ENCODE measurements around the gene SLIT1.

SLIT1 gene

DNA sequence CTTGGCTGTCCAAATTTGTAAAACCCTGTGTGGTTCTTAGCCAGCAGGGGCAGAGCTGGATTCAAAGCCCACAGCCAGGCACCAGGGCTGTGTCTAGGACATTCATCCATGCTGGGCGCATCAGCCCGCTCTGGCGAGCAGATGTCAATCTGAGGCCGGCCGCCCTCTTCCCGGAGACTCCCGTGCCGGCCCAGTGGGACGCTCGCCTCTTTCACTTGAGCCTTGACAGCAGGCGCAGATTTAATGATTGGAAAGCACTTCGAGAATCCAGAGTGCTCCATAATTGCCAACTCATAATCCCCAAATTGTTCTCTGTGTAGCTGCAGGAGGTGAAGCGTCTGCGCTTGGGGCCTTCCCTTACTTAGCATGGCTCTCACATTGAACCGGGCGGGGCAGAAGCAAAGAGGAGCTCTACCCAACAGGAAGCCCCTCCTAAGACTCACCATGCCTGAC is 36.7 kb downstream of the SLIT1 start:
- Histone ChIP-seq H3K36me3 (ENCODE audit: control insufficient read depth, insufficient read depth, low read length) (no peaks in the 10 kb centered on the region), H3K9ac (ENCODE audit: low read depth, low read length) (no peak overlapping the region), H3K27me3 (ENCODE audit: control insufficient read depth, insufficient read depth, low read length) (no peaks in the 10 kb centered on the region), H3K4me3 (ENCODE audit: low read depth, low read length) (no peak overlapping the region), H3K9me3 (ENCODE audit: control insufficient read depth, insufficient read depth, low read length) (no peaks in the 10 kb centered on the region), H3K4me1 (ENCODE audit: control insufficient read depth, insufficient read depth, low read length) (no peaks in the 10 kb centered on the region)

DNA sequence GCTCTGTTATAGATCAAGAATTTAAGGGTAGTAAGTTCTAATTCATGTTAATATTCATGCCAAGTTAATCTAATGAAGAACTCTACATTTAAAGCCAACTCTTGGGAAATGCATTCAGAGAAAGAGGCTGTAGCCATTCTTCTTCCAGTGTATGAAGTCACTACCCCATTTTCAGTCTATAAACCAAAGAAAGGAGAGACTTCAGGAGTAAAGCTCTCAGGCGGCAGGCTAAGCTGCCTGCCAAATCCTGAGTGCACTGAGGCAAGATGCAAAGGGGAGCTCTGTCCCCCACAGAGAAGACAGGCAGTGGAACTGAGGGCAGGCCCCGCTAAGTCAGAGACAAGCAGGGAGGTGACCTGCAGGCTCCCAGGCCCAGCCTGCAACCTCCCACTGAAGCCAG is 41.5 kb downstream of the SLIT1 start:
- H3K9ac ChIP-seq (ENCODE audit: low read depth, low read length) = no peak overlapping the region
- peaks cover 14% of the 10 kb centered on the region for H3K4me1 ChIP-seq (ENCODE audit: control insufficient read depth, insufficient read depth, low read length)
- no peaks in the 10 kb centered on the region for H3K36me3 ChIP-seq (ENCODE audit: control insufficient read depth, insufficient read depth, low read length)
- H3K9me3 ChIP-seq (ENCODE audit: control insufficient read depth, insufficient read depth, low read length) = no peaks in the 10 kb centered on the region
- H3K27me3 ChIP-seq (ENCODE audit: control insufficient read depth, insufficient read depth, low read length) = peaks cover 8% of the 10 kb centered on the region
- H3K4me3 ChIP-seq (ENCODE audit: low read depth, low read length) = no peak overlapping the region

DNA sequence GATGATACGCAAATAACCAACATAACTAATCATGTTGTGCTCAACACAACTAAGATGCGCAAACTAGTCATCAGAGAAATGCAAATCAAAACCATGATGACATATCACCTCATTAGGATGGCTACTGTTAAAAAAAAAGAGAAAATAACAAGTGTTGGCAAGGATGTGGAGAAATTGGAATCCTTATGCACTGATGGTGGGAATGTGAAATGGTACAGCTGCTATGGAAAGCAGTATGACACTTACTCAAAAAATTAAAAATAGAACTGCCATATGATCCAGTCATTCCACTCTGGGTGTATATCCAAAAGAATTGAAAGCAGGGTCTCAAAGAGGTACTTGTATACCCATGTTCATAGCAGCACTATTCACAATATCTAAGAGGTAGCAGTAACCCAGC is 42.9 kb downstream of the SLIT1 start:
- H3K27me3 ChIP-seq (ENCODE audit: control insufficient read depth, insufficient read depth, low read length) = peaks cover 8% of the 10 kb centered on the region
- H3K36me3 ChIP-seq (ENCODE audit: control insufficient read depth, insufficient read depth, low read length) = no peaks in the 10 kb centered on the region
- H3K4me3 ChIP-seq (ENCODE audit: low read depth, low read length) = no peak overlapping the region
- H3K9me3 ChIP-seq (ENCODE audit: control insufficient read depth, insufficient read depth, low read length) = no peaks in the 10 kb centered on the region
- H3K9ac ChIP-seq (ENCODE audit: low read depth, low read length) = no peak overlapping the region
- peaks cover 14% of the 10 kb centered on the region for H3K4me1 ChIP-seq (ENCODE audit: control insufficient read depth, insufficient read depth, low read length)

DNA sequence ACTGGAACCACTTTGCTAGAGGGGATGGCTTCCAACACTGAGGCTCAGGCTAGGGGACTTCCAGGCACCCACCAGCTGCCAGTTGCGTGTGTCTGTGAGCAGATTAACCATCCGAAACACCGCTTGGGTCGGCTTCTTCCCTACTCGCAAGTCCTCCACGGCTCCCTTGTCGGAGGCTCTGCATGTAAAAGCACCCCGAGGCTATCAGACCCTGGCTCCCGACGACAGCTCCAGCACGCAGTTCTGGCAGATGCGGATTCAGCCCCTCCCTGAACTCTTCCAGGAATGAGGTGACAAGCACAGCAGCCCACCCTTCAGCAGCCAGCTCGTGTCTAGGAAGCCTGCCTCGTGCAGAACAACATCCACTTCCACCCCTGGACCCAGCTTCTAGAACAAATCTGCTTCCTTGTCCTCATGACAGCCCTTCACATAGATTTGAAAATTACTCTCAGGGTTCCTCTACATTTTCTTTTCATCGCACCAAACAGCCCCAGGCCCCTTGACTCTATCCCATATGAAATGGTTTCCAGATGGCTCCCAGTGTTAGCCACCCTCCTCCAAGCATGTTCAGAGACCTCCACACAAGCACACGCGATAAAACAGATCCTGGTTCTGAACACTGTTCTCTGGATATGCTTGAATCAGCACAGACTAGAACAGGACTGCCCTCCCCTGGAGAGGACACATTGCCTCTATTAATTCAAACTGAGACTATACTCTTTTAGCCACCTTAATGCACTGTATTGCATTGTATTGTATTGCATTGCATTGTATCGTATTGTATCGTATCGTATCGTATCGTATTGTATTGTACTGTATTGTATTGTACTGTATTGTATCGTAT is 44.6 kb downstream of the SLIT1 start:
- no peaks in the 10 kb centered on the region for H3K9me3 ChIP-seq (ENCODE audit: control insufficient read depth, insufficient read depth, low read length)
- H3K4me3 ChIP-seq (ENCODE audit: low read depth, low read length) = peak overlapping the region; percentile 24
- no peak overlapping the region for H3K9ac ChIP-seq (ENCODE audit: low read depth, low read length)
- no peaks in the 10 kb centered on the region for H3K36me3 ChIP-seq (ENCODE audit: control insufficient read depth, insufficient read depth, low read length)
- H3K27me3 ChIP-seq (ENCODE audit: control insufficient read depth, insufficient read depth, low read length) = peaks cover 8% of the 10 kb centered on the region
- H3K4me1 ChIP-seq (ENCODE audit: control insufficient read depth, insufficient read depth, low read length) = peaks cover 14% of the 10 kb centered on the region

DNA sequence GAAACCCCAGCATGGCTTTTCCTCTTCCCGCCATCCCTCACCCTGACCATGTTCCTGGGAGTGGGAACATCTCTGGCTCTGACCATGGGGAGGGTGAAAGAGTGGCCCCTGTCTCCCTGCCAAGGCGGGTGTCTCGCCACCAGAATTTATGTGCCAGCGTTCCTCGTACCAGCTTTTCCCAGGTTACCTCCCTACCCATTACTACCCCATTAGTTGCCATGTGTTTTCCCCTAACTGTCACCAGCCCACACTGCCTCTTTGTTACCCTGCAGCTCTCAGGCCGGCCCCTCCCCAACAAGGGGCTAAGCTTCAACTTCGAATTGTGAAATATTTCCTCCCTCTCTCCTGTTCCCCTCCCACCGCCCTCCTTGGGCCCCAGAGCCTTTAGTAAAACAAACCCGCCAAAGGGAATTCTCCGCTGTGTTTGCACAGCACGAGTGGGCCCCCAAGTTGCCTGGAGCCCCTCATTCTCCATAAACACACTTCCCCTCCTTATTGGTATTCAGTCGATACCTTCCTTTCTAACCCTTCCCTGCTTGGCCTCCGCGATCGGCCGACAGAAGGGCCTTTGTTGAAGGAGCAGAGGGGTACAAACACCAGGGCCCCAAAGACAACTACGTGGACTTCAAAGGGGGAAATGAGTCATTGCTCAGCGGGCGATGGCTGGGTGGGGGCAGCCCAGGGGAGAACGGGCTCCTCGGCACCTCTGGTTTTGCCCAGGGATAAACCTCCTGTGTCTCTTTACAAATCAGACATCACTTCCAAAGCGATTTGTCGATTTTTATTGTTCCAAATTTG is 45.5 kb downstream of the SLIT1 start:
- Histone ChIP-seq H3K27me3 (ENCODE audit: control insufficient read depth, insufficient read depth, low read length) (peaks cover 8% of the 10 kb centered on the region), H3K9ac (ENCODE audit: low read depth, low read length) (no peak overlapping the region), H3K4me3 (ENCODE audit: low read depth, low read length) (peak overlapping the region; percentile 24), H3K4me1 (ENCODE audit: control insufficient read depth, insufficient read depth, low read length) (peaks cover 16% of the 10 kb centered on the region), H3K36me3 (ENCODE audit: control insufficient read depth, insufficient read depth, low read length) (no peaks in the 10 kb centered on the region), H3K9me3 (ENCODE audit: control insufficient read depth, insufficient read depth, low read length) (no peaks in the 10 kb centered on the region)

- Histone ChIP-seq H3K4me1 (ENCODE audit: control insufficient read depth, insufficient read depth, low read length) (peaks cover 19% of the 10 kb centered on the region), H3K9ac (ENCODE audit: low read depth, low read length) (no peak overlapping the region), H3K36me3 (ENCODE audit: control insufficient read depth, insufficient read depth, low read length) (no peaks in the 10 kb centered on the region), H3K27me3 (ENCODE audit: control insufficient read depth, insufficient read depth, low read length) (peaks cover 8% of the 10 kb centered on the region), H3K4me3 (ENCODE audit: low read depth, low read length) (no peak overlapping the region), H3K9me3 (ENCODE audit: control insufficient read depth, insufficient read depth, low read length) (no peaks in the 10 kb centered on the region)
Measured at GRCh38 chr10:97139651-97140048, 46.1 kb downstream of the SLIT1 start.

- peaks cover 8% of the 10 kb centered on the region for H3K27me3 ChIP-seq (ENCODE audit: control insufficient read depth, insufficient read depth, low read length)
- no peak overlapping the region for H3K9ac ChIP-seq (ENCODE audit: low read depth, low read length)
- H3K4me3 ChIP-seq (ENCODE audit: low read depth, low read length) = no peak overlapping the region
- H3K4me1 ChIP-seq (ENCODE audit: control insufficient read depth, insufficient read depth, low read length) = peaks cover 19% of the 10 kb centered on the region
- H3K9me3 ChIP-seq (ENCODE audit: control insufficient read depth, insufficient read depth, low read length) = no peaks in the 10 kb centered on the region
- H3K36me3 ChIP-seq (ENCODE audit: control insufficient read depth, insufficient read depth, low read length) = no peaks in the 10 kb centered on the region
Measured at GRCh38 chr10:97138846-97139245, 46.9 kb downstream of the SLIT1 start.

GRCh38 chr10:97138174-97138573 is 47.6 kb downstream of the SLIT1 start:
- Histone ChIP-seq H3K27me3 (ENCODE audit: control insufficient read depth, insufficient read depth, low read length) (peaks cover 8% of the 10 kb centered on the region), H3K9ac (ENCODE audit: low read depth, low read length) (no peak overlapping the region), H3K36me3 (ENCODE audit: control insufficient read depth, insufficient read depth, low read length) (no peaks in the 10 kb centered on the region), H3K4me1 (ENCODE audit: control insufficient read depth, insufficient read depth, low read length) (peaks cover 19% of the 10 kb centered on the region), H3K4me3 (ENCODE audit: low read depth, low read length) (no peak overlapping the region), H3K9me3 (ENCODE audit: control insufficient read depth, insufficient read depth, low read length) (no peaks in the 10 kb centered on the region)

GRCh38 chr10:97136756-97137155 is 49.0 kb downstream of the SLIT1 start:
- peaks cover 8% of the 10 kb centered on the region for H3K27me3 ChIP-seq (ENCODE audit: control insufficient read depth, insufficient read depth, low read length)
- H3K4me1 ChIP-seq (ENCODE audit: control insufficient read depth, insufficient read depth, low read length) = peaks cover 19% of the 10 kb centered on the region
- no peaks in the 10 kb centered on the region for H3K36me3 ChIP-seq (ENCODE audit: control insufficient read depth, insufficient read depth, low read length)
- H3K4me3 ChIP-seq (ENCODE audit: low read depth, low read length) = no peak overlapping the region
- H3K9me3 ChIP-seq (ENCODE audit: control insufficient read depth, insufficient read depth, low read length) = no peaks in the 10 kb centered on the region
- H3K9ac ChIP-seq (ENCODE audit: low read depth, low read length) = no peak overlapping the region

DNA sequence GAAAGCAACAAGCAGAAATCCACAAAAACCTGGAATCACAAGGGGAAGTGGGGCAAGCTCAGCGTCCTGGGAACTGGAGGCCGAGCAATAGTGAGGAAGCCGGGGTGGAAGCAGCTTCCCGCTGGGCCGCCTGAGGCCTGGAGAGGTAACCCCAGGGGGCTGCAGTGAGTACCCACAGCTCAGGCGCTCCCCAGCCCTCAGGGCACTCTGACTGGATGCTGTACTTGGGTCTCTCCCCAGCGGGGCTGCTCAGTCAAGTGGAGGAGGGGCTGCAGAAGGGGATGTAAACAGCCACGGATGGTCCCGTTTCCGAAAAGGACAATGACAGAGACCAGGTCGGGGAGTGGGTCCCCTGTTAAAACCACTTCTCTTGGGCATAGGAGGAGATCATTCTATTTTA is 50.3 kb downstream of the SLIT1 start:
- Histone ChIP-seq H3K9me3 (ENCODE audit: control insufficient read depth, insufficient read depth, low read length) (no peaks in the 10 kb centered on the region), H3K4me3 (ENCODE audit: low read depth, low read length) (no peak overlapping the region), H3K27me3 (ENCODE audit: control insufficient read depth, insufficient read depth, low read length) (peaks cover 4% of the 10 kb centered on the region), H3K9ac (ENCODE audit: low read depth, low read length) (no peak overlapping the region), H3K36me3 (ENCODE audit: control insufficient read depth, insufficient read depth, low read length) (no peaks in the 10 kb centered on the region), H3K4me1 (ENCODE audit: control insufficient read depth, insufficient read depth, low read length) (peaks cover 11% of the 10 kb centered on the region)

GRCh38 chr10:97134983-97135382 is 50.8 kb downstream of the SLIT1 start:
- Histone ChIP-seq H3K27me3 (ENCODE audit: control insufficient read depth, insufficient read depth, low read length) (peaks cover 4% of the 10 kb centered on the region), H3K4me3 (ENCODE audit: low read depth, low read length) (no peak overlapping the region), H3K9me3 (ENCODE audit: control insufficient read depth, insufficient read depth, low read length) (no peaks in the 10 kb centered on the region), H3K4me1 (ENCODE audit: control insufficient read depth, insufficient read depth, low read length) (peaks cover 9% of the 10 kb centered on the region), H3K36me3 (ENCODE audit: control insufficient read depth, insufficient read depth, low read length) (no peaks in the 10 kb centered on the region), H3K9ac (ENCODE audit: low read depth, low read length) (no peak overlapping the region)

- Histone ChIP-seq H3K9me3 (ENCODE audit: control insufficient read depth, insufficient read depth, low read length) (no peaks in the 10 kb centered on the region), H3K36me3 (ENCODE audit: control insufficient read depth, insufficient read depth, low read length) (no peaks in the 10 kb centered on the region), H3K27me3 (ENCODE audit: control insufficient read depth, insufficient read depth, low read length) (no peaks in the 10 kb centered on the region), H3K4me1 (ENCODE audit: control insufficient read depth, insufficient read depth, low read length) (peaks cover 5% of the 10 kb centered on the region), H3K9ac (ENCODE audit: low read depth, low read length) (no peak overlapping the region), H3K4me3 (ENCODE audit: low read depth, low read length) (no peak overlapping the region)
Measured at GRCh38 chr10:97134110-97134509, 51.6 kb downstream of the SLIT1 start.

Data from iPS-15b (cell line).